HEK293T (cell line): ENCODE measurements around the gene PRKCE.

Experiments
- FOXM1 ChIP-seq: fragments of 450-650 bp; IDR thresholded peaks from 2 replicates; pipeline ENCODE4 v1.6.1; 2017; ENCODE audit warnings: mild to moderate bottlenecking, borderline replicate concordance
- SP1 ChIP-seq: fragments of 450-650 bp; IDR thresholded peaks from 2 replicates; pipeline ENCODE4 v1.6.1; 2017

GRCh38 chr2:46039543-46040303 lies 388.2 kb downstream of the PRKCE start:
- TF ChIP-seq FOXM1 (no peak), SP1 (no peak)
